Hematopoietic multipotent progenitor cell treated with erythropoietin and hydrocortisone succinate and interleukin-3 and kit ligand, for 17 days (in vitro differentiated cells): Measurements from ENCODE around the gene ZNF737.
"Not testable (repeated sequence)": the region's sequence is repeated elsewhere in the genome, so short reads cannot be mapped to it uniquely, and the experiment has no call there.

Source experiments
- DNase-seq: peaks from one replicate; pipeline ENCODE4 v3.0.0-alpha.2; 2015; ENCODE audit warnings: low spot score

The ZNF737 gene

GRCh38 chr19:20565321-20566018 lies at the start of gene ZNF737:
Gene ZNF737, minus strand, starts transcription at chr19:20565781. Its CDS starts 141 bp downstream, at chr19:20565640.
- peak; percentile 4 for DNase-seq

- not testable (repeated sequence) for DNase-seq
These were observed 49.4 kb upstream of the ZNF737 start for GRCh38 chr19:20614971-20615370.

GRCh38 chr19:20612711-20613316 lies 47.2 kb upstream of the ZNF737 start:
- DNase-seq: no peak

- no peak for DNase-seq
These were observed 46.3 kb upstream of the ZNF737 start for GRCh38 chr19:20611866-20612265.

- DNase-seq: no peak
These were observed 42.4 kb upstream of the ZNF737 start for GRCh38 chr19:20607943-20608342.

- DNase-seq: no peak
These were observed 7.0 kb downstream of the ZNF737 start for GRCh38 chr19:20558571-20558970.

GRCh38 chr19:20558011-20558410 lies 7.6 kb downstream of the ZNF737 start:
- DNase-seq: no peak

GRCh38 chr19:20544667-20545333 lies 20.8 kb downstream of the ZNF737 start:
- not testable (repeated sequence) for DNase-seq

- not testable (repeated sequence) for DNase-seq
These were observed 35.3 kb downstream of the ZNF737 start for GRCh38 chr19:20530303-20530702.

GRCh38 chr19:20513189-20513904 lies 52.2 kb downstream of the ZNF737 start:
- no peak for DNase-seq

- no peak for DNase-seq
These were observed 62.1 kb downstream of the ZNF737 start for GRCh38 chr19:20503476-20503875.
